Stimulated activated naive CD8-positive, alpha-beta T cell treated with anti-CD3 and anti-CD28 coated beads, Interleukin-15, Interleukin-2, amounts not matched to agents 100 ng/mL and 50 ng/mL, for 24 hours (primary cell): ENCODE measurements around the gene UBE4A.

Experiments used
- H3K27ac Mint-ChIP-seq: one replicate; pipeline ENCODE4 v1.8.0; 2021; ENCODE audit warnings: mild to moderate bottlenecking, mixed read lengths
- H3K27me3 Mint-ChIP-seq: one replicate; pipeline ENCODE4 v1.8.0; 2021; ENCODE audit warnings: mixed read lengths
- H3K36me3 Mint-ChIP-seq: one replicate; pipeline ENCODE4 v1.8.0; 2021; ENCODE audit warnings: low read depth, mixed read lengths
- H3K4me1 Mint-ChIP-seq: one replicate; pipeline ENCODE4 v1.8.0; 2021; ENCODE audit warnings: low read depth, mixed read lengths
- H3K4me3 Mint-ChIP-seq: one replicate; pipeline ENCODE4 v1.8.0; 2021; ENCODE audit warnings: mild to moderate bottlenecking, mixed read lengths
- H3K9me3 Mint-ChIP-seq: one replicate; pipeline ENCODE4 v1.8.0; 2021; ENCODE audit warnings: mixed read lengths

UBE4A gene

DNA sequence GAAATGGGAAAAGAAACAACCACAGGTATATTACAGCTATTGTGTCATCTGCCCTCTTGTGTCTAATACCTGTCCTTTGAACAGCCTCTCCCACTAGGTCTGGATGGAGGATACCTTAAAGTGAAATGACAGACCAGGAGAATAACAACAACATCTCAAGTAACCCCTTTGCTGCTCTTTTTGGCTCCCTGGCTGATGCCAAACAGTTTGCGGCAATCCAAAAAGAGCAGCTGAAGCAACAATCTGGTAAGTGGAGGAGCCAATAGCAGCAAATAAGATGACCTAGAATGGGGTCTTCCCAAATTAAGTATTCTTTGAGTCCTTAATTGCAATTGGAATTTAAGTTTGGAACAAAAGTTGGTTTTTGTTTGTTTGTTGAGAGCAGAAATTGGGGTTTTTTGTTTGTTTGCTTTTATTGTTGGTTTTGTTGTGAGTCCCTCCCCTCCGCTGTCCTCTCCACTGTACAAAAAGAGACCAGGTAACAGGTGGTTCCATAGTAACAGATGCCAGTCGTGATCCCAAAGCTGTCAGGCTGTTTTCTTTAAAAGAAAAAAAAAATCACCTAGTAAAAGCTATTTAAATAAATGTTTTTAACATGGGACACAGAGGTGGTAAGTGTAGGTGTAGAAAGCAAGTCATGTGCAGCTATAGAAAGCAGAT lies 5.7 kb downstream of the UBE4A start:
- Mint-ChIP-seq H3K9me3 (no peaks in the 10 kb centered on the region), H3K27ac (no peak overlapping the region), H3K4me3 (no peak overlapping the region), H3K27me3 (no peaks in the 10 kb centered on the region), H3K4me1 (peaks cover 39% of the 10 kb centered on the region), H3K36me3 (peaks cover 74% of the 10 kb centered on the region)

DNA sequence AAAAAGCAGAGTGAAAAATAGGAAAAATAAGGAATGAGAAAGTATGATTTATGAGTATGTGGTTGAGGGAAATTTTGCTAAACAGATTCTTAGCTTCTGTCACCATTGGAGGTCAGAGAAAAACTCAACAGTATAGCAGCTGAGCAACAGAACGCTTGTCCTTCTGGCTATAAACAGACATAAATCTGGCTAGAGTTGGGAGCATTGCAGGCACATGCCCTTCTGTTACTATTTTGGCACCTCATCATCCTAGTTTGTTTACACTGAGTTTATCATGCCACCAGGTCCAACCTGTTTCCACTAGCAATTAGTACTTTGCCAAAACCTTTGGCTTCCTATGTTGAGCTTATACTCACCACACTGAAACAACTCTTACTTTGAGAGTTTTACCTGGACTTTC lies 6.9 kb downstream of the UBE4A start:
- peaks cover 83% of the 10 kb centered on the region for H3K36me3 Mint-ChIP-seq
- H3K9me3 Mint-ChIP-seq = no peaks in the 10 kb centered on the region
- no peak overlapping the region for H3K27ac Mint-ChIP-seq
- H3K4me1 Mint-ChIP-seq = peaks cover 27% of the 10 kb centered on the region
- H3K27me3 Mint-ChIP-seq = no peaks in the 10 kb centered on the region
- H3K4me3 Mint-ChIP-seq = no peak overlapping the region

DNA sequence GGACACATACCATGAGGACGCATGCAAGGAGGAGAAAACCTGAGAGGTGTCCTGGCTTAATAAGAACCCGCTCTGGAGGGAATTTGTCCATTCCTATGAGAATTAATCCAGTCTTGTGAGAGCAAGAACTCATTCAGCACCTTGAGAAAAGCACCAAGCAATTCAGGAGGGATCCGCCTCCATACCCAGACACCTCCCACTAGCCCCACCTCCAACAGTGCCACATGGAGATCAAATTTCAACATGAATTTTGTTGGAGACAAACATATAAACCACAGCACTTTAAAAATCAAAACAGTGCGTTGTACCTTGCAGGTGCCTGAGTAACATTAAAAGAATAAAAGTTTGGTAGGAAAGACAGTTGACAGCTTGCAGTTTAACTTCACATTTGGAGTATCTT lies 11.4 kb downstream of the UBE4A start:
- H3K27ac Mint-ChIP-seq = no peak overlapping the region
- no peaks in the 10 kb centered on the region for H3K9me3 Mint-ChIP-seq
- no peaks in the 10 kb centered on the region for H3K27me3 Mint-ChIP-seq
- H3K4me1 Mint-ChIP-seq = no peaks in the 10 kb centered on the region
- H3K36me3 Mint-ChIP-seq = peaks cover 86% of the 10 kb centered on the region
- no peak overlapping the region for H3K4me3 Mint-ChIP-seq

DNA sequence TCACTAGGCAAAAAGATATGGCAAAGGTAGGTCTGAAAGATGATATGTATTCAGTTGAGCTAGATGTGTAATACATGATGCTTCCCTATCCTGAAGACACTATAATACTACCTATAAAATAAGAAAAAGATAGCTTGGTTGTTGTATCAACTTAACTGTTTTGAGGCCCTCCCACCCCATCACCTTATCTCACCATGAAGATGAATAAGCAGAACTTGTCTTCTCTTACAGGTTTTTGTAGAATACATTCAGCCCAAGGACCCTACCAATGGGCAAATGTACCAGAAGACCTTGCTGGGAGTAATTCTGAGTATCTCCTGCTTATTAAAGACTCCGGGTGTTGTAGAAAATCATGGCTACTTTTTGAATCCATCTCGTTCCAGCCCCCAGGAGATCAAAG lies 13.9 kb downstream of the UBE4A start:
- no peaks in the 10 kb centered on the region for H3K9me3 Mint-ChIP-seq
- no peaks in the 10 kb centered on the region for H3K27me3 Mint-ChIP-seq
- no peaks in the 10 kb centered on the region for H3K4me1 Mint-ChIP-seq
- no peak overlapping the region for H3K27ac Mint-ChIP-seq
- peaks cover 82% of the 10 kb centered on the region for H3K36me3 Mint-ChIP-seq
- no peak overlapping the region for H3K4me3 Mint-ChIP-seq

DNA sequence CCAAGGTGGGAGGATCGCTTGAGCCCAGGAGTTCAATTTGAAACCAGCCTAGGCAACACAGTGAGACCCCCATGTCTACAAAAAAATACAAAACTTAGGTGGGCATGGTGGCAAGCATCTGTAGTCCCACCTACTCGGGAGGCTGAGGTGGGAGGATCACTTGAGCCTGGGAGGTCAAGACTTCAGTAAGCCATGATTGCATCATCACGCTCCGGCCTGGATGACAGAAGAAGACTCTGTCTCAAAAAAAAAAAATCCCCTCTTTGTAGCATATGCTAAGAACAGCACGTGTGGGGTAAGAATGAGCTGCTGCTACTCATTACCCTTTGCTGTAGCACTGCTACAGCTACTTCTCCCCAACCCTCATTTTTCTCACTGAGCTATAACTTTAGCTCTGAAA lies 14.5 kb downstream of the UBE4A start:
- Mint-ChIP-seq H3K27me3 (no peaks in the 10 kb centered on the region), H3K4me1 (no peaks in the 10 kb centered on the region), H3K9me3 (no peaks in the 10 kb centered on the region), H3K4me3 (no peak overlapping the region), H3K36me3 (peaks cover 81% of the 10 kb centered on the region), H3K27ac (peak overlapping the region; percentile 15)

DNA sequence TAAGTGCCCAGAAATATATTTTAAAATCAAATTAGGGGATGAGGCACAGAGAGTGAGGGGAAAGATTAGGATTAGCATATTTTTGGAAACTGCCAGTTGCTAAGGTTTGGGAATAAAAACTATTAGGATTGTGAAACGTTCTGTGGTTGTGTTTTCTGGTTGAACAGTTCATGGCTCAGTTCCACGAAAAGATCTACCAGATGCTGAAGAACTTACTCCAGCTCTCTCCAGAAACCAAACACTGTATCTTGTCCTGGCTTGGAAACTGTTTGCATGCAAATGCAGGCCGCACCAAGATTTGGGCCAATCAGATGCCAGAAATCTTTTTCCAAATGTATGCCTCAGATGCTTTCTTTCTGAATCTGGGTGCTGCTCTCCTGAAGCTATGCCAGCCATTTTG lies 15.3 kb downstream of the UBE4A start:
- Mint-ChIP-seq H3K36me3 (peaks cover 80% of the 10 kb centered on the region), H3K27ac (no peak overlapping the region), H3K27me3 (no peaks in the 10 kb centered on the region), H3K4me3 (no peak overlapping the region), H3K9me3 (no peaks in the 10 kb centered on the region), H3K4me1 (no peaks in the 10 kb centered on the region)

DNA sequence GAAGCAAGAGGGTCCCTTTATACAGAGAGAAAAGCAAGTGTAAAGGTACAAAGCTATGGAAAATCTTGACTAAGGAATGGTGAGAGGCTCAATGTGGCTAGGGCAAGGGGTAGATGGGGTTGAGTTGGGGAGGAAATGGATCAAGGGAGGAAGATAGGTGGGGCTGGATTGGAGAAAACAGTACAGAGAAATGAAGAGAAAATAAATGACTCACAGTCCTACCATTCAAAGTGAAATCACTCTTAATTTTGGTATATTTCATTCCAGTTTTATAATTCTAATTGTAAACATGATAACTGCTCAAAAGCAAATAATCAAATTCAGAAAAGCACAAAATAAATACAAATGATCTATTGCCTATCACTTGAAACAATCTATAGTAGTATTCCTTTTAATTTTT lies 16.6 kb downstream of the UBE4A start:
- Mint-ChIP-seq H3K4me1 (no peaks in the 10 kb centered on the region), H3K27ac (peak overlapping the region; percentile 66), H3K9me3 (no peaks in the 10 kb centered on the region), H3K27me3 (no peaks in the 10 kb centered on the region), H3K36me3 (peaks cover 79% of the 10 kb centered on the region), H3K4me3 (no peak overlapping the region)

DNA sequence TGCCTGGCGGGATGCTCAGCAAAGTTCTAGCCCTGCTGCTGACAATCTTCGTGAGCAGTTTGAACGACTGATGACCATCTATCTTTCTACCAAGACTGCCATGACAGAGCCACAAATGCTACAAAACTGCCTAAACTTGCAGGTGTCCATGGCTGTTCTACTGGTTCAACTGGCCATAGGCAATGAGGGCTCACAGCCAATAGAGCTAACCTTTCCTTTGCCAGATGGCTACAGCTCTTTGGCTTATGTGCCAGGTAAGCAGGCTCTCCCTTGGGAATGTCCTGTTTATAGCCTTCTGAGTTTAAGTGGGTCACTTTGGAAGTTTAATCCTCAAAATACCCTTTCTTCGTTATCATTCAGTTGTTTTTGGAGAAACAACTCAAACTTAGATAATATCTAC lies 20.1 kb downstream of the UBE4A start:
- peaks cover 69% of the 10 kb centered on the region for H3K36me3 Mint-ChIP-seq
- H3K4me1 Mint-ChIP-seq = no peaks in the 10 kb centered on the region
- H3K27ac Mint-ChIP-seq = no peak overlapping the region
- H3K9me3 Mint-ChIP-seq = no peaks in the 10 kb centered on the region
- no peak overlapping the region for H3K4me3 Mint-ChIP-seq
- no peaks in the 10 kb centered on the region for H3K27me3 Mint-ChIP-seq

DNA sequence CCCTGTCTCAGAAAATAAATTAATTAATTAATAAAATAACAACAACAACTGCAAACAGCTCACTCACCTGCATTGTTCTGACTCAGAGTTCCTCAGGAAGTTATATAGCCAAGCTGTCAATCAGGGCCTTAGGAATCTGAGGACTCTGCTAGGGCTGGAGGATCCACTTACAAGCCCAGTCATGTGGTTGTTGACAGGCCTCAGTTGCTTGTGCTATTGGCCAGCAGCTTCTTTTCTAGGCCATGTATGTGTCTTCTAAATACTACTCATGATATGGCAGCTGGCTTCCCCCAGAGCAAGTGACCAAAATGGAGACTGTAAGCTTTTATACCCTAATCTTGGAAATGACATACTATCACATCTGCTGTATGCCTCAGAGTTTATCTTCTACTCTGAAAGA lies 21.2 kb downstream of the UBE4A start:
- H3K4me1 Mint-ChIP-seq = no peaks in the 10 kb centered on the region
- H3K36me3 Mint-ChIP-seq = peaks cover 72% of the 10 kb centered on the region
- no peak overlapping the region for H3K4me3 Mint-ChIP-seq
- no peaks in the 10 kb centered on the region for H3K9me3 Mint-ChIP-seq
- H3K27ac Mint-ChIP-seq = no peak overlapping the region
- no peaks in the 10 kb centered on the region for H3K27me3 Mint-ChIP-seq

DNA sequence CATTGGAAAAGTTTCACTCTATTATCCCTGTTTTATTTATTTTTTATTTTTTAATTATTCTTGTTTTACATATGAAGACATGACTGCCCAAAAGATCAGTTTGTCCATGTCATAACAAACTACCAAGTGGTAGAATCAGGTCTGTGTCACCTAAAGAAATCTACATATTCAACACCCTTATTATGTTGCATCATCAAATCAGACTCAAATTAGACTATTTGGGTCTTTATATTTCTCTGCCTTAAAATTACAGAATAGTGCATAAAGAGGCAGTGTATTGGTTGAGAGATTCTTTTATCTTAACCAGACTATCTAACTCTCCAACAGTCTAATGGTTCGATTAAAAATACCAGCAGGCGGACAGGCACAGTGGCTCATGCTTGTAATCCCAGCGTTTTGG lies 23.6 kb downstream of the UBE4A start:
- H3K9me3 Mint-ChIP-seq = no peaks in the 10 kb centered on the region
- no peaks in the 10 kb centered on the region for H3K27me3 Mint-ChIP-seq
- no peak overlapping the region for H3K27ac Mint-ChIP-seq
- H3K36me3 Mint-ChIP-seq = peaks cover 81% of the 10 kb centered on the region
- no peak overlapping the region for H3K4me3 Mint-ChIP-seq
- H3K4me1 Mint-ChIP-seq = no peaks in the 10 kb centered on the region

DNA sequence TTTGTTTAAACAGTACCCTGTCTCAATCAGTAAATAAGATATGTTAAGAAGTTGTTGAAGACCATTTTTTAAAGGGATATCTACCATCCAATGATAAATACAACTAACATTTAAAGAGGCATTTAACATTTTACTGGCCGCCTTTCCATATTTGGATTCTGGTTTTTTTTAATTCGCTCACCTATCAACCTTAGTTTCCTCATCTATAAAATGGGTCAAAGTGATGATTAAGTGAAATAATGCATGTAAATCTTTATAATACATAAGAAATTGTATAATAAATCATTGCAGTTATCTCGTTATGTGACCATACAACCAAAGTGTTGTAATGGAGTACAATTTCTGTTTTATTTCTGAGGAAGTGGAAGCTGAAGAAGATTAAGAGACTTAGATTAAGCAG lies 24.3 kb downstream of the UBE4A start:
- no peak overlapping the region for H3K4me3 Mint-ChIP-seq

DNA sequence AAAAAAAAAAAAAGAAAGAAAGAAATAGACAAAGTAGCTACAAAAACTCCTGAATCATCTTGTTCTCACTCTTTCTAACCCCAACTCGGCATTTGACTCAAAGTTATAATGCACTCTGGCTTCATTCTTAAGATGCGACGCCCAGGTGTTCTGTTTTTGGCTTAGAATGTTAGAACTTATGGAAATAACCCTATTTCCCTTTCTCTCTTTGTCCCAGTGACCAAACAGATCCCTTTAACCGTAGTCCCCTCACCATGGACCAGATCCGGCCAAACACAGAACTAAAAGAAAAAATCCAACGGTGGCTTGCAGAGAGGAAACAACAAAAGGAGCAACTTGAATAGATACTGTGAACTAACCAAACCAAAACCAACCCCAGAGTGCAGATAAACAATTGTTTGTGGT lies 36.7 kb downstream of the UBE4A start:
- peaks cover 51% of the 10 kb centered on the region for H3K36me3 Mint-ChIP-seq
- H3K27me3 Mint-ChIP-seq = no peaks in the 10 kb centered on the region
- H3K9me3 Mint-ChIP-seq = no peaks in the 10 kb centered on the region
- H3K27ac Mint-ChIP-seq = peak overlapping the region; percentile 65
- peaks cover 32% of the 10 kb centered on the region for H3K4me1 Mint-ChIP-seq
- no peak overlapping the region for H3K4me3 Mint-ChIP-seq

More for the DNA sequence above, 24.3 kb downstream of the UBE4A start:
- Mint-ChIP-seq H3K9me3 (no peaks in the 10 kb centered on the region), H3K27me3 (no peaks in the 10 kb centered on the region), H3K36me3 (peaks cover 76% of the 10 kb centered on the region), H3K27ac (no peak overlapping the region), H3K4me1 (no peaks in the 10 kb centered on the region)

DNA sequence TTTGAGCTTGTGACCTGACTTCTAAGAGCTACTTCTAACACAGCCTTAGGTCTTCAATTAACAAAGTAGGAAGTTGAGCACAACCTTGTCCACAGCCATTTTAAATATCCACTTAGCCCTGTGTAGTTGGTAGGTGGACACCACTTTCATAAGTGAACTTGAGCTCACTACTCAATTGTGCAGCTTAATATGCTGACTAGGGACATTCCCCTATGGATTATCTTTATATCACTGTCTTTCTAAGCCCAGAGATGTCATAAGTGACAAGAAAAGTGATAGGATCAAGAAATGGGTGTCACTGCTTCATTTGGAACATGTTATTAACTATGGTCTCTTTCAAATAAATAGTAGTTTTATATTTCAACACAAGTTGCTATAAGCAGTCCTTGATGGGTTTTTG lies 38.0 kb downstream of the UBE4A start:
- Mint-ChIP-seq H3K36me3 (peaks cover 57% of the 10 kb centered on the region), H3K27ac (peak overlapping the region; percentile 37), H3K27me3 (no peaks in the 10 kb centered on the region), H3K4me3 (no peak overlapping the region), H3K4me1 (peaks cover 41% of the 10 kb centered on the region), H3K9me3 (no peaks in the 10 kb centered on the region)

DNA sequence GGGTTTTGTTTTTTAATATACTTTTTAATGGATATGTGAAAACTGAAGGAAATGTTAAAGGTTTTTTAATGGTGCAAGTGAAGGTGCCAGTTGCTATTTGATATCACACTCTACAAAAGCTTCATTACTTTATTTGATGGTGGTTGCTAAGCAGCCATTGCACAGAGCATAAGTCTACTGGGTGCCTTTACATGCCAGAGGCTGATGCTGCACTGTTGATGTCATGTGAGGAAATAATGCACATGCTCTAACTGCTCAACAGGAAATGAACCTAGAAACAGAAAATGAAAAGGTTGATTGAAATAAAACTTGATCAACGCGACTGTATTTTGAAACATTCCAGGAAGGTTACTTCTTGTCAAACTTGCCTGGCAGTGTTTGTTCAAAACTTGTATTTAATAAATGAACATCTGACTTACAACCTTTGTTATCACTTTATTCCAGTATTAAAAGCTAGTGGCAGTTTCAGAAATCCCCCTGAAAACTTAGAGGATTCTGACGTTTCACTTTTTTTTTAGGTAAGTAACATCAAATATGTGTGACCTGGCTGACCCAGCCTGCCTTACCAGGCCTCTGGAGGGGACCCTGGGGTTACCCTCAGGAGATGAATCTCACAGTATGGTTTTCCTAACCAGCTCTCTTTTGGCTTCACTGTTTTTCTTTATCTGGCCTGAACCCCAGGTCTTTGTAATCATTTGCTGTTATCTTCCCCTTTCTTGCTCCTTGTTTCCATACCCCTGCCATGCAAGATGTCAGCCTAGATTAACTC lies 39.6 kb downstream of the UBE4A start:
- H3K4me3 Mint-ChIP-seq = peak overlapping the region; percentile 98

DNA sequence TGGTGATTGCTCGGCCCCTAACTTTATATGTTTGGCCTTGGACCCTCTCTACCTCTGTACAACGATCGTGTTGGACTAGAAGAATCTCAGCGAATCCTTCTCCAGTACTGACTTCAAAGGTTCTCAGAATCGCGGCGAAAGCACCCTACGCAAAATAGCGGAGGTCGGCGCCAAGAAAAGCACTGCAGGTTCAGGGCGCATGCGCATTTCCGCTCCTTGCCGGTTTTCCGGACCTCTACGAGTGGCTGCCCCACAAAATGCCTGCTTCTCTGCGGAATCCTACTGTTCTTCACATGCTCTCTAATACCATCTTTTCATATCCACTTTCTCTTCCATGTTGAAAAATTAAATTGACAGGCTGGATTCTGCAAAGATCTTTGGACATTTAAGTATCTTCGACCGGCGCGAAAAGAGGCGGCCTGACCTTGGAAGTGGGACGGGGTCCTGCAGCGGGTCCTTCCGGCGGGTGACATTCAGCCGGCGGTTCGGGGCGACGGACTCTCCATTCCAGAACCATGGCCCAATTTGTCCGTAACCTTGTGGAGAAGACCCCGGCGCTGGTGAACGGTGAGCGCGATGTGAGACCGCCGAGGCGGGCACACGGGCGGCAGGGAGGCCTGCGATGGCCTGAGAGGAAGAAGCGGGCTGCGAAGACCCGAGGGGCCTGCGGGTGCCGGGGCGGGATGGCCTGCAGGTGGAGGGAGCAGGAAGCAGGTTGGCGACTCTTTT lies 41.9 kb downstream of the UBE4A start, which contains the start of gene ATP5MG:
TSS of gene ATP5MG (plus strand) at position 456 of the 729 bp plus-strand sequence. CDS start at position 516, 60 bp downstream.
- H3K4me3 Mint-ChIP-seq = peak within 1 kb of the TSS; percentile 98
- peak within 1 kb of the TSS; percentile 100 for H3K27ac Mint-ChIP-seq
- H3K27me3 Mint-ChIP-seq = no peaks in the 10 kb centered on the region
- H3K4me1 Mint-ChIP-seq = peaks cover 72% of the 10 kb centered on the region
- H3K9me3 Mint-ChIP-seq = no peaks in the 10 kb centered on the region
- H3K36me3 Mint-ChIP-seq = peaks cover 62% of the 10 kb centered on the region

More for the DNA sequence above, 39.6 kb downstream of the UBE4A start:
- Mint-ChIP-seq H3K4me1 (peaks cover 54% of the 10 kb centered on the region), H3K27me3 (no peaks in the 10 kb centered on the region), H3K36me3 (peaks cover 52% of the 10 kb centered on the region), H3K27ac (peak overlapping the region; percentile 100), H3K9me3 (no peaks in the 10 kb centered on the region)
